Trophoblast cell (in vitro differentiated cells and primary cell): ENCODE measurements around the gene PPP2R3A.
"Not testable (repeated sequence)": the region's sequence is repeated elsewhere in the genome, so short reads cannot be mapped to it uniquely, and the experiment has no call there.

Experiments
- DNase-seq, 2 donors: peaks; one replicate each; pipeline ENCODE4 v3.0.0-alpha.2; 2016
- H2AFZ ChIP-seq: 2 replicates; pipeline ENCODE4 v1.6.1; 2013; ENCODE audit warnings: low read length, moderate library complexity, mild to moderate bottlenecking; ENCODE audit not compliant: insufficient read depth, poor library complexity
- H2AK5ac ChIP-seq: 2 replicates; pipeline ENCODE4 v1.6.1; 2013; ENCODE audit warnings: mild to moderate bottlenecking, low read length
- H2BK120ac ChIP-seq: 2 replicates; pipeline ENCODE4 v1.6.1; 2013; ENCODE audit warnings: low read length, mild to moderate bottlenecking, moderate library complexity; ENCODE audit not compliant: insufficient read depth, poor library complexity
- H2BK12ac ChIP-seq: 2 replicates; pipeline ENCODE4 v1.6.1; 2013; ENCODE audit warnings: mild to moderate bottlenecking, low read length, moderate library complexity
- H2BK5ac ChIP-seq: 2 replicates; pipeline ENCODE4 v1.6.1; 2013; ENCODE audit warnings: low read length, low read depth, moderate library complexity, mild to moderate bottlenecking; ENCODE audit not compliant: poor library complexity
- H3K14ac ChIP-seq: 2 replicates; pipeline ENCODE4 v1.6.1; 2013; ENCODE audit warnings: mild to moderate bottlenecking, low read length
- H3K18ac ChIP-seq: 2 replicates; pipeline ENCODE4 v1.6.1; 2013; ENCODE audit warnings: mild to moderate bottlenecking, low read length
- H3K23ac ChIP-seq: 2 replicates; pipeline ENCODE4 v1.6.1; 2013; ENCODE audit warnings: low read length
- H3K27ac ChIP-seq: 2 replicates; pipeline ENCODE4 v1.5.1; 2013; ENCODE audit warnings: low read depth, mild to moderate bottlenecking, inconsistent platforms, low read length, moderate library complexity
- H3K27me3 ChIP-seq: 2 replicates; pipeline ENCODE4 v1.6.1; 2013; ENCODE audit warnings: inconsistent platforms, mild to moderate bottlenecking, low read length, moderate library complexity; ENCODE audit not compliant: insufficient read depth
- H3K36me3 ChIP-seq, 2 experiments: 1 replicate in 1 of 2; 2 replicates in 1 of 2; pipeline ENCODE4 v1.6.1; 2013; ENCODE audit warnings: low read length in 2 of 2, mild to moderate bottlenecking in 2 of 2, moderate library complexity in 1 of 2; ENCODE audit not compliant: insufficient read depth in 2 of 2, control insufficient read depth in 1 of 2
- H3K4ac ChIP-seq: 2 replicates; pipeline ENCODE4 v1.6.1; 2013; ENCODE audit warnings: low read depth, mild to moderate bottlenecking, low read length, moderate library complexity
- H3K4me1 ChIP-seq, 2 experiments: 1 replicate in 1 of 2; 2 replicates in 1 of 2; pipeline ENCODE4 v1.6.1; 2013; ENCODE audit warnings: low read length in 2 of 2, mild to moderate bottlenecking in 2 of 2, moderate library complexity in 1 of 2; ENCODE audit not compliant: insufficient read depth in 2 of 2, control insufficient read depth in 1 of 2
- H3K4me2 ChIP-seq: 2 replicates; pipeline ENCODE4 v1.6.1; 2013; ENCODE audit warnings: inconsistent platforms, mild to moderate bottlenecking, low read length, moderate library complexity
- H3K4me3 ChIP-seq: 2 replicates; pipeline ENCODE4 v1.5.1; 2013; ENCODE audit warnings: mild to moderate bottlenecking, low read depth, low read length, inconsistent platforms
- H3K79me1 ChIP-seq: one replicate; pipeline ENCODE4 v1.6.1; 2013; ENCODE audit warnings: low read length
- H3K79me2 ChIP-seq: 2 replicates; pipeline ENCODE4 v1.6.1; 2013; ENCODE audit warnings: low read length, mild to moderate bottlenecking; ENCODE audit not compliant: control insufficient read depth, insufficient read depth, poor library complexity
- H3K9ac ChIP-seq: 2 replicates; pipeline ENCODE4 v1.6.1; 2013; ENCODE audit warnings: mild to moderate bottlenecking, low read length
- H3K9me3 ChIP-seq: 2 replicates; pipeline ENCODE4 v1.6.1; 2013; ENCODE audit warnings: low read depth, mild to moderate bottlenecking, control low read depth, inconsistent platforms, low read length; ENCODE audit not compliant: insufficient read depth
- H4K12ac ChIP-seq: 2 replicates; pipeline ENCODE4 v1.6.1; 2013; ENCODE audit warnings: low read depth, mild to moderate bottlenecking, low read length, moderate library complexity
- H4K8ac ChIP-seq: 2 replicates; pipeline ENCODE4 v1.6.1; 2013; ENCODE audit warnings: low read depth, mild to moderate bottlenecking, low read length, moderate library complexity
- H4K91ac ChIP-seq: one replicate; pipeline ENCODE4 v1.6.1; 2013; ENCODE audit warnings: low read depth, mild to moderate bottlenecking, low read length, moderate library complexity
- WGBS: extraction: QIAGEN DNeasy Blood & Tissue Kit; methylation state at CpG from one replicate; pipeline ENCODE4 v1.1.7; 2013; ENCODE audit warnings: missing lambda C conversion rate; ENCODE audit not compliant: insufficient read length, insufficient coverage; ENCODE audit errors: extremely low coverage; 5-methylcytosine and 5-hydroxymethylcytosine counted together

PPP2R3A gene

DNA sequence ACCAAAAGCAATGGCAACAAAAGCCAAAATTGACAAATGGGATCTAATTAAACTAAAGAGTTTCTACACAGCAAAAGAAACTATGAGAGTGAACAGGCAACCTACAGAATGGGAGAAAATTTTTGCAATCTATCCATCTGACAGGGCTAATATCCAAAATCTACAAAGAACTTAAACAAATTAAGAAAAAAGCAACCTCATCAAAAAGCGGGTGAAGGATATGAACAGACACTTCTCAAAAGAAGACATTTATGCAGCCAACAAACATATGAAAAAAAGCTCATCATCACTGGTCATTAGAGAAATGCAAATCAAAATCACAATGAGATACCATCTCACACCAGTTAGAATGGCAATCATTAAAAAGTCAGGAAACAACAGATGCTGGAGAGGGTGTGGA lies 153.8 kb downstream of the PPP2R3A start:
- H3K4me2 ChIP-seq, H3K23ac ChIP-seq: not testable (repeated sequence)
- no CpG with 5 or more reads among the region's 1 CpG for WGBS

DNA sequence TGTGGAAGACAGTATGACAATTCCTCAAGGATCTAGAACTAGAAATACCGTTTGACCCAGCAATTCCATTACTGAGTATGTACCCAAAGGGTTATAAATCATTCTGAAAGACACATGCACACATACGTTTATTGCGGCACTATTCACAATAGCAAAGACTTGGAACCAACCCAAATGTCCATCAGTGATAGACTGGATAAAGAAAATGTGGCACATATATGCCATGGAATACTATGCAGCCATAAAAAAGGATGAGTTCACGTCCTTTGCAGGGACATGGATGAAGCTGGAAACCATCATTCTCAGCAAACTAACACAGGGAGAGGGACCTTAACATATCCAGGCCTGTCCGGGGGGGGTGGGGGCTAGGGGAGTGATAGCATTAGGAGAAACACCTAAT lies 154.3 kb downstream of the PPP2R3A start:
- not testable (repeated sequence) for H3K4me3 ChIP-seq, DNase-seq
- WGBS: no CpG with 5 or more reads among the region's 5 CpGs

More for the DNA sequence above, 153.8 kb downstream of the PPP2R3A start:
- not testable (repeated sequence) for H2BK5ac ChIP-seq, H3K14ac ChIP-seq, H2AK5ac ChIP-seq, H3K79me2 ChIP-seq, H4K12ac ChIP-seq, H3K9ac ChIP-seq, H3K27me3 ChIP-seq, H3K27ac ChIP-seq, H3K9me3 ChIP-seq, H2AFZ ChIP-seq, H2BK120ac ChIP-seq, H2BK12ac ChIP-seq, H3K18ac ChIP-seq, H3K4me3 ChIP-seq, H3K4me1 ChIP-seq, H3K79me1 ChIP-seq, H4K91ac ChIP-seq, H3K36me3 ChIP-seq, DNase-seq, H3K4ac ChIP-seq, H4K8ac ChIP-seq

DNA sequence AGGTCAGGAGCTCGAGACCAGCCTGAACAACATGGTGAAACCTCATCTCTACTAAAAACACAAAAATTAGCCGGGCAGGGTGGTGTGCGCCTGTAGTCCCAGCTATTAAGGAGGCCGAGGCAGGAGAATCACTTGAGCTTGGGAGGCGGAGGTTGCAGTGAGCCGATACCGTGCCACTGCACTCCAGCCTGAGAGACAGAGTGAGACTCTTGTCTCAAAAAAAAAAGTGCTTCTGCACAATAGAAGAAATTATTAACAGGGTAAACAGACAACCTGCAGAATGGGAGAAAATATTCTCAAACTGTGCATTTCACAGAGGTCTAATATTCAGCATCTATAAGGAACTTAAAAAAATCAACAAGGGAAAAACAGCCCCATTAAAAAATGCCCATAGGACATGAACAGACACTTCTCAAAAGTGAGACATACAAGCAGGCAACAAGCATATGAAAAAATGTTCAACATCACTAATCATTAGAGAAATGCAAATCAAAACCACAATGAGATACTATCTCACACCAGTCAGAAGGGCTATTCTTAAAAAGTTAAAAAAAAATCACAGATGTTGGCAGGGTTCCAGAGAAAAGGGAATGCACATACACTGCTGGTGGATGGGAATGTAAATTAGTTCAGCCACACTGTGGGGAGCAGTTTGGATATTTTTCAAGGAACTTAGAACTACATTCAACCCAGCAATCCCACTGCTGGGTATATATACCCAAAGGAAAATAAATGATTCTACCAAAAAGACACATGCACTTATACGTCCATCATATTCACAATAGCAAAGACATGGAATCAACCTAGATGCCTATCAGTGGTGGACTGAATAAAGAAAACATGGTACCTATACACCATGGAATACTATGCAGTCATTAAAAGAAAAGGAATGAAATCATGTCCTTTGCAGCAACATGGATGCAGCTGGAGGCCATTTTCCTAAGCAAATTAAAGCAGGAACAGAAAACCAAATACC lies 155.1 kb downstream of the PPP2R3A start:
- Histone ChIP-seq H2BK5ac (no peak overlapping the region), H4K8ac (no peak overlapping the region), H3K79me1 (no peaks in the 10 kb centered on the region), H3K4me3 (no peak overlapping the region), H2BK120ac (no peak overlapping the region), H3K18ac (no peak overlapping the region), H3K9me3 (no peaks in the 10 kb centered on the region), H3K9ac (no peak overlapping the region), H3K14ac (no peak overlapping the region), H3K4me2 (no peak overlapping the region), H3K79me2 (no peaks in the 10 kb centered on the region), H3K27ac (no peak overlapping the region), H3K4ac (no peak overlapping the region), H4K12ac (no peak overlapping the region), H3K27me3 (no peaks in the 10 kb centered on the region), H2AK5ac (no peak overlapping the region), H3K4me1 (no peaks in the 10 kb centered on the region), H3K23ac (no peak overlapping the region), H2BK12ac (no peak overlapping the region), H3K36me3 (peaks cover 1 to 3% of the 10 kb centered on the region in 2 experiments), H2AFZ (no peak overlapping the region), H4K91ac (no peak overlapping the region)
- no peak for DNase-seq
- no CpG with 5 or more reads among the region's 8 CpGs for WGBS

More for the DNA sequence above, 154.3 kb downstream of the PPP2R3A start:
- H2BK5ac ChIP-seq, H3K36me3 ChIP-seq, H3K4me1 ChIP-seq, H3K9me3 ChIP-seq, H3K27ac ChIP-seq, H3K79me1 ChIP-seq, H3K14ac ChIP-seq, H2BK12ac ChIP-seq, H3K23ac ChIP-seq, H2AFZ ChIP-seq, H3K27me3 ChIP-seq, H3K9ac ChIP-seq, H3K4me2 ChIP-seq, H3K79me2 ChIP-seq, H4K91ac ChIP-seq, H3K18ac ChIP-seq, H4K12ac ChIP-seq, H2AK5ac ChIP-seq, H4K8ac ChIP-seq, H3K4ac ChIP-seq, H2BK120ac ChIP-seq: not testable (repeated sequence)

DNA sequence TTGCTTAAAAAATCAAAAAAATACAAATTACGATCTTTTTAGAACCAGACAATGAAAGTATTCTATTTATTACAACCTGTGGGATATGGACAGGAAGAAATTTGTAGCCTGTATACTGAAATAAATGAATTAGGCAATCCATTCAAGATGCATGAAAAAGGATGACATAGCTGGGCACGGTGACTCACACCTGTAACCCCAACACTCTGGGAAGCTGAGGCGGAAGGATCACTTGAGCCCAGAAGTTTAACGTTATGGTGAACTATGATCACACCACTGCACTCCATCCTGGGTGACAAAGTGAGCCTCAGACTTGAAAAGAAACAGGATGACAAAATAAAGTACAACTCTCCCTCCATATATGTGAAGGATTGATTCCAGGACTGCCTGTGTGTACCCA lies 156.5 kb downstream of the PPP2R3A start:
- H3K4ac ChIP-seq: no peak overlapping the region
- H2AFZ ChIP-seq: no peak overlapping the region
- no peak overlapping the region for H4K8ac ChIP-seq
- H2BK12ac ChIP-seq: no peak overlapping the region
- H3K9me3 ChIP-seq: peaks cover 5% of the 10 kb centered on the region
- no peak overlapping the region for H2BK5ac ChIP-seq
- no peaks in the 10 kb centered on the region for H3K4me1 ChIP-seq
- no peak overlapping the region for H3K27ac ChIP-seq
- H3K4me3 ChIP-seq: no peak overlapping the region
- no CpG with 5 or more reads among the region's 4 CpGs for WGBS
- no peak overlapping the region for H3K14ac ChIP-seq
- H4K91ac ChIP-seq: no peak overlapping the region
- no peak overlapping the region for H3K23ac ChIP-seq
- DNase-seq: no peak
- no peaks in the 10 kb centered on the region for H3K79me2 ChIP-seq
- H3K27me3 ChIP-seq: no peaks in the 10 kb centered on the region
- H3K79me1 ChIP-seq: no peaks in the 10 kb centered on the region
- H3K36me3 ChIP-seq: peaks cover 7 to 9% of the 10 kb centered on the region in 2 experiments
- H4K12ac ChIP-seq: no peak overlapping the region
- H2BK120ac ChIP-seq: no peak overlapping the region
- no peak overlapping the region for H3K18ac ChIP-seq
- H2AK5ac ChIP-seq: no peak overlapping the region
- H3K4me2 ChIP-seq: no peak overlapping the region
- H3K9ac ChIP-seq: no peak overlapping the region
